ENCODE results near the gene RAB11FIP5.

RAB11FIP5 gene

GRCh38 chr2:73072129-73072395 is 40.7 kb downstream of the RAB11FIP5 start:
- no peaks in the 10 kb centered on the region for H3K9me2 ChIP-seq (replicated peaks; ENCODE audit: insufficient read depth, low read length)
- peaks cover 8% of the 10 kb centered on the region for H3F3A ChIP-seq (ENCODE audit: insufficient read depth)
- peak overlapping the region; percentile 85 for H3K4me2 ChIP-seq (ENCODE audit: low read depth, low read length, poor library complexity, severe bottlenecking)
- H3K79me2 ChIP-seq (ENCODE audit: insufficient read depth, low read length): peaks cover 30% of the 10 kb centered on the region
- no peaks in the 10 kb centered on the region for H4K20me1 ChIP-seq (ENCODE audit: low read depth, low read length)
- TF ChIP-seq, protein P1, sequence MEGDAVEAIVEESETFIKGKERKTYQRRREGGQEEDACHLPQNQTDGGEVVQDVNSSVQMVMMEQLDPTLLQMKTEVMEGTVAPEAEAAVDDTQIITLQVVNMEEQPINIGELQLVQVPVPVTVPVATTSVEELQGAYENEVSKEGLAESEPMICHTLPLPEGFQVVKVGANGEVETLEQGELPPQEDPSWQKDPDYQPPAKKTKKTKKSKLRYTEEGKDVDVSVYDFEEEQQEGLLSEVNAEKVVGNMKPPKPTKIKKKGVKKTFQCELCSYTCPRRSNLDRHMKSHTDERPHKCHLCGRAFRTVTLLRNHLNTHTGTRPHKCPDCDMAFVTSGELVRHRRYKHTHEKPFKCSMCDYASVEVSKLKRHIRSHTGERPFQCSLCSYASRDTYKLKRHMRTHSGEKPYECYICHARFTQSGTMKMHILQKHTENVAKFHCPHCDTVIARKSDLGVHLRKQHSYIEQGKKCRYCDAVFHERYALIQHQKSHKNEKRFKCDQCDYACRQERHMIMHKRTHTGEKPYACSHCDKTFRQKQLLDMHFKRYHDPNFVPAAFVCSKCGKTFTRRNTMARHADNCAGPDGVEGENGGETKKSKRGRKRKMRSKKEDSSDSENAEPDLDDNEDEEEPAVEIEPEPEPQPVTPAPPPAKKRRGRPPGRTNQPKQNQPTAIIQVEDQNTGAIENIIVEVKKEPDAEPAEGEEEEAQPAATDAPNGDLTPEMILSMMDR (IDR thresholded peaks at IDR 0.05; ENCODE audit: insufficient read depth, low read length, poor library complexity, severe bottlenecking): no peak
- TF ChIP-seq EZH2phosphoT487 (conservative IDR thresholded peaks at IDR 0.05; ENCODE audit: low read length): no peak
- no peaks in the 10 kb centered on the region for H3K27me3 ChIP-seq (ENCODE audit: low read length)
- peak overlapping the region; percentile 85 for H3K4me3 ChIP-seq (ENCODE audit: insufficient read depth, low read length, poor library complexity, severe bottlenecking)
- peak overlapping the region; percentile 73 for H2AFZ ChIP-seq (ENCODE audit: low read depth, low read length, severe bottlenecking)
- no peaks in the 10 kb centered on the region for H3K9me3 ChIP-seq (ENCODE audit: insufficient read depth, low read length)
- peak overlapping the region; percentile 72; the same call in 1 of the 2 replicates for H3K27ac ChIP-seq (ENCODE audit: low read depth, low read length)
- H3K36me3 ChIP-seq (ENCODE audit: low read length): no peaks in the 10 kb centered on the region
- H3K9ac ChIP-seq (ENCODE audit: low read length): peak overlapping the region; percentile 98

- TF ChIP-seq EZH2phosphoT487 (conservative IDR thresholded peaks at IDR 0.05; ENCODE audit: low read length): no peak
- TF ChIP-seq, protein P1 (IDR thresholded peaks at IDR 0.05; ENCODE audit: insufficient read depth, low read length, poor library complexity, severe bottlenecking): no peak
- H3K9me2 ChIP-seq (replicated peaks; ENCODE audit: insufficient read depth, low read length): no peaks in the 10 kb centered on the region
- H3K36me3 ChIP-seq (ENCODE audit: low read length): no peaks in the 10 kb centered on the region
- H3K27ac ChIP-seq (ENCODE audit: low read depth, low read length): peak within 1 kb of the TSS; percentile 72
- H4K20me1 ChIP-seq (ENCODE audit: low read depth, low read length): no peaks in the 10 kb centered on the region
- H3K4me3 ChIP-seq (ENCODE audit: insufficient read depth, low read length, poor library complexity, severe bottlenecking): peak within 1 kb of the TSS; percentile 85
- H3K4me2 ChIP-seq (ENCODE audit: low read depth, low read length, poor library complexity, severe bottlenecking): peak within 1 kb of the TSS; percentile 85
- peaks cover 10% of the 10 kb centered on the region for H3F3A ChIP-seq (ENCODE audit: insufficient read depth)
- no peaks in the 10 kb centered on the region for H3K27me3 ChIP-seq (ENCODE audit: low read length)
- peak within 1 kb of the TSS; percentile 98 for H3K9ac ChIP-seq (ENCODE audit: low read length)
- peak within 1 kb of the TSS; percentile 98 for H2AFZ ChIP-seq (ENCODE audit: low read depth, low read length, severe bottlenecking)
- H3K79me2 ChIP-seq (ENCODE audit: insufficient read depth, low read length): peaks cover 33% of the 10 kb centered on the region
- H3K9me3 ChIP-seq (ENCODE audit: insufficient read depth, low read length): no peaks in the 10 kb centered on the region
Measured at GRCh38 chr2:73071360-73072128, 41.2 kb downstream of the RAB11FIP5 start, which contains the start of gene SFXN5. SFXN5 (minus strand) TSS chr2:73071712; CDS start chr2:73071705, 7 bp downstream.

DNA sequence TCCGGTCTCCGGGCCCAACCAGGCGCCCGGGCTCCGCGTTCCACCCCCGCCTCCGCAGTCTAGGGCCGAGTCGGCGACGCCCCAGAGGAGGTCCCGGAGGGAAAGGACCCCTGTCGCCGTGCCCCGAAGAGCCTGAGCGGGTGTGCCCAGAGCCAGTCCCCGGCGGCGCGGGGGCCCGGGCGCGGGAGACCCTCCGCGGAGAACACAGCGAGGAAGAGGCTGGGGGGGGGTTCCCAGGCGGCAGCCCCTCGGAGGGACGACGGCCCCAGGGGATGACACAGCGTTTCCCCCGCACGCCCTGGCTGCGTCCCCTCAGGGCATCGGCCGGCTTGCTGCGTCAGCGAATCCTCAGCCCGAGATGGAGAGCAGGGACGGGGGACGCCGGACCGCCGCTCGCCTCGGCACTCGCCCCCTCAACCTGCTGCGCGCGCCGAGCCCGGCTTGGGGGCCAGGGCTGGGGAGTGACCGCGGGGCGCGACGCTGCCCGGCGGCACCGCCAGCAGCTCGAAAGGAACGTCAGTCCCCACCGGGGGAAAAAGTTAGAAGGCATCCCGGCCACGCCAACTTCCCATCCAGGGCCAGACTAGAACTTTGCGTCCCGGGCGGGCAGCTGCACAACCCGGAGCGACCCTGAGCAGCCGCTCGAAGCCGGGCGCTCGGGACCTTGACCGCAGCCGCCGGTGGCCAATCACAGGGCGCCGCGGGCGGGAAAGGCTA is 41.9 kb downstream of the RAB11FIP5 start:
- H3K9ac ChIP-seq (ENCODE audit: low read length): peak overlapping the region; percentile 98
- no peaks in the 10 kb centered on the region for H4K20me1 ChIP-seq (ENCODE audit: low read depth, low read length)
- H3F3A ChIP-seq (ENCODE audit: insufficient read depth): peaks cover 10% of the 10 kb centered on the region
- no peaks in the 10 kb centered on the region for H3K9me3 ChIP-seq (ENCODE audit: insufficient read depth, low read length)
- peak overlapping the region; percentile 85 for H3K4me3 ChIP-seq (ENCODE audit: insufficient read depth, low read length, poor library complexity, severe bottlenecking)
- H2AFZ ChIP-seq (ENCODE audit: low read depth, low read length, severe bottlenecking): peak overlapping the region; percentile 98
- TF ChIP-seq, protein P1 (IDR thresholded peaks at IDR 0.05; ENCODE audit: insufficient read depth, low read length, poor library complexity, severe bottlenecking): no peak
- H3K9me2 ChIP-seq (replicated peaks; ENCODE audit: insufficient read depth, low read length): no peaks in the 10 kb centered on the region
- peak overlapping the region; percentile 85 for H3K4me2 ChIP-seq (ENCODE audit: low read depth, low read length, poor library complexity, severe bottlenecking)
- H3K79me2 ChIP-seq (ENCODE audit: insufficient read depth, low read length): peaks cover 33% of the 10 kb centered on the region
- no peaks in the 10 kb centered on the region for H3K36me3 ChIP-seq (ENCODE audit: low read length)
- no peaks in the 10 kb centered on the region for H3K27me3 ChIP-seq (ENCODE audit: low read length)
- peak overlapping the region; percentile 58 for H3K27ac ChIP-seq (ENCODE audit: low read depth, low read length)
